SU-DHL-6 (cell line): Measurements from ENCODE around the gene FOXD1.
"Not testable (repeated sequence)": the region's sequence is repeated elsewhere in the genome, so short reads cannot be mapped to it uniquely, and the experiment has no call there.

ENCODE experiments used
- CTCF ChIP-seq: fragments of 200-600 bp; sonication (generic); IDR thresholded peaks from one replicate; pipeline ENCODE4 v1.5.1; 2017; ENCODE audit warnings: antibody characterized with exemption, mild to moderate bottlenecking, low read length, moderate library complexity; ENCODE audit not compliant: insufficient read depth, poor library complexity, severe bottlenecking
- EZH2phosphoT487 ChIP-seq: fragments of 200-600 bp; sonication (generic), shearing (Covaris generic); conservative IDR thresholded peaks from 2 replicates; pipeline ENCODE4 v1.6.1; 2018; ENCODE audit warnings: mild to moderate bottlenecking, antibody characterized with exemption, low read length, moderate library complexity, mixed read lengths

GRCh38 chr5:73487257-73487656 lies 38.7 kb upstream of the FOXD1 start:
- TF ChIP-seq CTCF, EZH2phosphoT487: not testable (repeated sequence)
